Hepatocyte (in vitro differentiated cells): ENCODE results near the gene SLC6A11. TPM values are rescaled to one million over a fixed set of nuclear protein-coding genes. Genes with fewer than 3 reads are reported as not detected.

ENCODE experiments used
- DNase-seq: peaks from one replicate; pipeline ENCODE4 v3.0.0-alpha.2; 2016; ENCODE audit warnings: low spot score
- H2AFZ ChIP-seq: fragments of 200-600 bp; sonication (generic); 2 replicates; pipeline ENCODE4 v1.6.0; 2016; ENCODE audit warnings: antibody characterized with exemption, mild to moderate bottlenecking
- H3K27ac ChIP-seq: fragments of 200-600 bp; sonication (generic); 2 replicates; pipeline ENCODE4 v1.5.1; 2016; ENCODE audit warnings: mild to moderate bottlenecking
- H3K27me3 ChIP-seq: fragments of 200-600 bp; sonication (generic); 2 replicates; pipeline ENCODE4 v1.6.1; 2016
- H3K36me3 ChIP-seq: fragments of 200-600 bp; sonication (generic); replicated peaks from 2 replicates; pipeline ENCODE4 v1.5.1; 2016; ENCODE audit warnings: low read depth; ENCODE audit not compliant: insufficient read depth
- H3K4me1 ChIP-seq: fragments of 200-600 bp; sonication (generic); 2 replicates; pipeline ENCODE4 v1.5.1; 2016; ENCODE audit warnings: mild to moderate bottlenecking, moderate library complexity; ENCODE audit not compliant: insufficient read depth
- H3K4me2 ChIP-seq: fragments of 200-600 bp; sonication (generic); 2 replicates; pipeline ENCODE4 v1.6.0; 2016
- H3K4me3 ChIP-seq: fragments of 200-600 bp; sonication (generic); 2 replicates; pipeline ENCODE4 v1.5.1; 2016; ENCODE audit warnings: mild to moderate bottlenecking
- H3K79me2 ChIP-seq: fragments of 200-600 bp; sonication (generic); 2 replicates; pipeline ENCODE4 v1.6.0; 2017; ENCODE audit warnings: mild to moderate bottlenecking
- H3K9me2 ChIP-seq: fragments of 200-600 bp; sonication (generic); replicated peaks from 2 replicates; pipeline ENCODE4 v1.6.0; 2017; ENCODE audit warnings: mild to moderate bottlenecking; ENCODE audit not compliant: insufficient read depth
- H3K9me3 ChIP-seq: fragments of 200-600 bp; sonication (generic); 2 replicates; pipeline ENCODE4 v1.5.1; 2016; ENCODE audit warnings: low read depth, mild to moderate bottlenecking
- H4K20me1 ChIP-seq: fragments of 200-600 bp; sonication (generic); 2 replicates; pipeline ENCODE4 v1.6.0; 2016; ENCODE audit warnings: mild to moderate bottlenecking; ENCODE audit not compliant: insufficient read depth, poor library complexity, severe bottlenecking
- EZH2 ChIP-seq: fragments of 200-600 bp; sonication (generic); IDR thresholded peaks from 2 replicates; pipeline ENCODE4 v1.6.1; 2016; ENCODE audit warnings: antibody characterized with exemption, mild to moderate bottlenecking, borderline replicate concordance
- EZH2phosphoT487 ChIP-seq: fragments of 200-600 bp; sonication (generic); IDR thresholded peaks from one replicate; pipeline ENCODE4 v1.6.1; 2018; ENCODE audit warnings: antibody characterized with exemption, mild to moderate bottlenecking, low read depth, moderate library complexity; ENCODE audit not compliant: unreplicated experiment, severe bottlenecking
- WGBS: methylation state at CpG from one replicate; pipeline ENCODE4 v1.1.6; 2016; ENCODE audit warnings: low lambda C conversion rate; ENCODE audit errors: missing lambda C conversion rate; 5-methylcytosine and 5-hydroxymethylcytosine counted together
- polyA plus RNA-seq: library from polyadenylated mRNA; unstranded; fragments of >200 nt; fragmentation: Nextera tagmentation; extraction: Ambion mirVana; gene quantifications from 2 replicates; pipeline ENCODE4 v1.2.1, GENCODE V29; 2016
- total RNA-seq: library from RNA; depleted of rRNA; stranded (reverse); fragments of >200 nt; gene quantifications from 2 replicates; pipeline ENCODE4 v1.2.3, GENCODE V29; 2014
- TF ChIP-seq, protein P1 (sequence below): fragments of 200-600 bp; sonication (generic); IDR thresholded peaks from 2 replicates; pipeline ENCODE4 v1.5.1; 2016; ENCODE audit warnings: antibody characterized with exemption, mild to moderate bottlenecking; ENCODE audit not compliant: poor library complexity

The SLC6A11 gene
- total and polyA plus RNA-seq, 2 experiments from 2014 or later, result 1.5 to 1.7 TPM

DNA sequence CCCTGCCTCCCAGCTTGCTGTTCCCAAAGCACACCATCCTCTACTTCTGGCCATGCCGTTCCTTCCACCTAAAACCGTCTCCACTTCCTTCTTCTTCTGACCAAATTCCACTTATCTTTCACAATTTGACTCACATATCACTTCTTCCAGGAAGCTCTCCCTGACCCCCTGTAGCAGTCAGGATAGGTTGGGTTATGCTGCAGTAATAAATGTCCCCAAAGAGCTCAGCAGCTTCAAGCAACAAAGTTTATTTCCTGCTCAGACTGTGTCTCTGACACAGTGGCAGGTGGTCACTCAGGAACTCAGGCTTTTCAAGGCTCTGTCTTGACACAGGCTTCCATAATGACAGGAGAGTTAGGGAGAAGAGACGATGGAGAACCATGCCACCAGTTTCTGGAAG, 27.4 kb downstream of the SLC6A11 start:
- Histone ChIP-seq H3K36me3 (no peaks in the 10 kb centered on the region), H3K9me3 (no peaks in the 10 kb centered on the region), H3K4me2 (no peak overlapping the region), H3K27ac (no peak overlapping the region), H3K4me3 (no peak overlapping the region), H3K79me2 (no peaks in the 10 kb centered on the region), H2AFZ (no peak overlapping the region), H3K27me3 (peaks cover 5% of the 10 kb centered on the region), H4K20me1 (no peaks in the 10 kb centered on the region), H3K9me2 (no peaks in the 10 kb centered on the region), H3K4me1 (no peaks in the 10 kb centered on the region)
- 86% methylated on average over 3 of the region's 3 CpGs for WGBS
- no peak for DNase-seq
- TF ChIP-seq, protein P1, sequence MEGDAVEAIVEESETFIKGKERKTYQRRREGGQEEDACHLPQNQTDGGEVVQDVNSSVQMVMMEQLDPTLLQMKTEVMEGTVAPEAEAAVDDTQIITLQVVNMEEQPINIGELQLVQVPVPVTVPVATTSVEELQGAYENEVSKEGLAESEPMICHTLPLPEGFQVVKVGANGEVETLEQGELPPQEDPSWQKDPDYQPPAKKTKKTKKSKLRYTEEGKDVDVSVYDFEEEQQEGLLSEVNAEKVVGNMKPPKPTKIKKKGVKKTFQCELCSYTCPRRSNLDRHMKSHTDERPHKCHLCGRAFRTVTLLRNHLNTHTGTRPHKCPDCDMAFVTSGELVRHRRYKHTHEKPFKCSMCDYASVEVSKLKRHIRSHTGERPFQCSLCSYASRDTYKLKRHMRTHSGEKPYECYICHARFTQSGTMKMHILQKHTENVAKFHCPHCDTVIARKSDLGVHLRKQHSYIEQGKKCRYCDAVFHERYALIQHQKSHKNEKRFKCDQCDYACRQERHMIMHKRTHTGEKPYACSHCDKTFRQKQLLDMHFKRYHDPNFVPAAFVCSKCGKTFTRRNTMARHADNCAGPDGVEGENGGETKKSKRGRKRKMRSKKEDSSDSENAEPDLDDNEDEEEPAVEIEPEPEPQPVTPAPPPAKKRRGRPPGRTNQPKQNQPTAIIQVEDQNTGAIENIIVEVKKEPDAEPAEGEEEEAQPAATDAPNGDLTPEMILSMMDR, result no peak
- TF ChIP-seq EZH2phosphoT487 (no peak), EZH2 (no peak)

- DNase-seq, result no peak
- H3K9me2 ChIP-seq, result no peaks in the 10 kb centered on the region
- H3K36me3 ChIP-seq, result no peaks in the 10 kb centered on the region
- WGBS, result 89% methylated on average over 6 of the region's 6 CpGs
- H3K4me2 ChIP-seq, result no peak overlapping the region
- no peak overlapping the region for H3K4me3 ChIP-seq
- TF ChIP-seq EZH2 (no peak), EZH2phosphoT487 (no peak)
- H3K9me3 ChIP-seq, result no peaks in the 10 kb centered on the region
- H4K20me1 ChIP-seq, result no peaks in the 10 kb centered on the region
- no peak overlapping the region for H3K27ac ChIP-seq
- H2AFZ ChIP-seq, result no peak overlapping the region
- no peaks in the 10 kb centered on the region for H3K79me2 ChIP-seq
- peaks cover 5% of the 10 kb centered on the region for H3K27me3 ChIP-seq
- no peaks in the 10 kb centered on the region for H3K4me1 ChIP-seq
Observed at GRCh38 chr3:10845001-10845761, 29.2 kb downstream of the SLC6A11 start.

DNA sequence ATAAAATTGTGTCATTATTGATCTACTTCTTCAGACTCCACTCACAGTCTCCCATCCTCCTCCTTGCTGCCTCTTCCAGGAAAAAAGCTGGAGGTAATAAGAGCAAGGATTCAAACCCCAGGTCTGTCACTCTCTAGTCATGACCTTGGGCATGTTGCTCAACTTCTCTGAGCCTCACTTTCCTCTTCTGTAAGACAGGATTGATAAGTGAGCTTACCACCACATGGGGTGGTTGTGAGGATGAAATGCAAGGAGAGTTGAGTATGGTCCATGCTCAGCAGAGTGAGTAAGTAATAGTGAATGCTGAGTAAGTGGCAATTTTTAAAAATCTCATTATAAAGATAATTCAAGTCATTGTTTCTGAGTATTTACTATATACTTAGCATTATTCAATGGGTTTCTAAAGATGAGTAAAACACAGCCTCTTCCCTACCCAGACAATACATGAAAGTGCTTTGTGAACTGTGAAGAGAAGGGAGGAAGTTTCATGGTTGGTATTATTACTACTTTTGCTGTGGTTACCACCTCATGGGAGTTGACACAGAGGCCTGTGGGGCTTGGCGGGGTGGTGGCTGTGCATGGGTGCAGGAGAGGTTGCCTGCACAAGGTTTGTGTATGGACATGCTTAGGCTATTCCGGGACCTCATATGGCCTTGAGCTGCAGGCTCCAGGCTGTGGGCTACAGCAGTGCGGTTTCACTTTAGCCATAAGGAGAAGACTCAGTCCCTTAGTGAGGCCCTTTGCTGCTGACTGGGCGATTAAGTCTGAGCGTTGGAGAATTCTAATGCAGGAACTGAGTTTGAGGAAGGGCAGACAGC, 30.0 kb downstream of the SLC6A11 start:
- WGBS, result 79% methylated on average over 5 of the region's 5 CpGs

More for the DNA sequence above, 30.0 kb downstream of the SLC6A11 start:
- H4K20me1 ChIP-seq, result no peaks in the 10 kb centered on the region
- H3K4me3 ChIP-seq, result no peak overlapping the region
- no peak overlapping the region for H3K4me2 ChIP-seq
- no peak overlapping the region for H3K27ac ChIP-seq
- no peak for TF ChIP-seq EZH2
- TF ChIP-seq, protein P1, result no peak
- no peak for TF ChIP-seq EZH2phosphoT487
- DNase-seq, result no peak
- H3K9me2 ChIP-seq, result no peaks in the 10 kb centered on the region
- peaks cover 5% of the 10 kb centered on the region for H3K27me3 ChIP-seq
- H2AFZ ChIP-seq, result no peak overlapping the region
- no peaks in the 10 kb centered on the region for H3K4me1 ChIP-seq
- no peaks in the 10 kb centered on the region for H3K9me3 ChIP-seq
- H3K79me2 ChIP-seq, result no peaks in the 10 kb centered on the region
- no peaks in the 10 kb centered on the region for H3K36me3 ChIP-seq
